ENCODE data around the gene SLC20A1.

Gene SLC20A1

GRCh38 chr2:112658839-112659667, 13.3 kb downstream of the SLC20A1 start:
- TF ChIP-seq ZNF70 (CRISPR knock-in tag; IDR thresholded peaks at IDR 0.05): no peak
- TF ChIP-seq ZC3H10 (CRISPR knock-in tag; IDR thresholded peaks at IDR 0.05): no peak
- no peak for TF ChIP-seq BACH2 (CRISPR knock-in tag; IDR thresholded peaks at IDR 0.05; ENCODE audit: borderline replicate concordance)
- no peak for TF ChIP-seq TSHZ2 (CRISPR knock-in tag; IDR thresholded peaks at IDR 0.05)
- no peak for TF ChIP-seq ZNF8 (CRISPR knock-in tag; IDR thresholded peaks at IDR 0.05)
- no peak for TF ChIP-seq PPARA (CRISPR knock-in tag; IDR thresholded peaks at IDR 0.05; ENCODE audit: borderline replicate concordance)
- TF ChIP-seq CSDC2 (CRISPR knock-in tag; IDR thresholded peaks at IDR 0.05): no peak
- TF ChIP-seq POU6F1 (CRISPR knock-in tag; IDR thresholded peaks at IDR 0.05; ENCODE audit: borderline replicate concordance, low read depth): no peak
- no peak for TF ChIP-seq SNAI2 (CRISPR knock-in tag; IDR thresholded peaks at IDR 0.05)
- no peak for TF ChIP-seq TOX (CRISPR knock-in tag; IDR thresholded peaks at IDR 0.05; ENCODE audit: borderline replicate concordance)
- TF ChIP-seq TCF4 (CRISPR knock-in tag; IDR thresholded peaks at IDR 0.05; ENCODE audit: borderline replicate concordance): no peak
- TF ChIP-seq ISL1 (CRISPR knock-in tag; IDR thresholded peaks at IDR 0.05): no peak
- ATAC-seq: peak; percentile 36; the same call in 2 of the 3 replicates

GRCh38 chr2:112660138-112660537, 14.4 kb downstream of the SLC20A1 start:
- ATAC-seq: no peak
- no peak for TF ChIP-seq ZNF565 (CRISPR knock-in tag; conservative IDR thresholded peaks at IDR 0.05; ENCODE audit: low read depth)
- TF ChIP-seq POU6F1 (CRISPR knock-in tag; IDR thresholded peaks at IDR 0.05; ENCODE audit: borderline replicate concordance, low read depth): no peak
- TF ChIP-seq TCF4 (CRISPR knock-in tag; IDR thresholded peaks at IDR 0.05; ENCODE audit: borderline replicate concordance): no peak
- TF ChIP-seq ZFP30 (CRISPR knock-in tag; IDR thresholded peaks at IDR 0.05): no peak
- no peak for TF ChIP-seq ZFP3 (CRISPR knock-in tag; IDR thresholded peaks at IDR 0.05)
- TF ChIP-seq ARNTL (CRISPR knock-in tag; IDR thresholded peaks at IDR 0.05; ENCODE audit: borderline replicate concordance, low read depth): no peak
- no peak for TF ChIP-seq TSHZ2 (CRISPR knock-in tag; IDR thresholded peaks at IDR 0.05)
- no peak for TF ChIP-seq CSDC2 (CRISPR knock-in tag; IDR thresholded peaks at IDR 0.05)
- no peak for TF ChIP-seq RARB (CRISPR knock-in tag; IDR thresholded peaks at IDR 0.05)
- TF ChIP-seq ZNF8 (CRISPR knock-in tag; IDR thresholded peaks at IDR 0.05): no peak

- TF ChIP-seq PATZ1 (CRISPR knock-in tag; IDR thresholded peaks at IDR 0.05; ENCODE audit: borderline replicate concordance): no peak
- no peak for TF ChIP-seq ZNF70 (CRISPR knock-in tag; IDR thresholded peaks at IDR 0.05)
- no peak for ATAC-seq
These were observed 16.0 kb downstream of the SLC20A1 start for GRCh38 chr2:112661656-112662305.
